Effector memory CD8-positive, alpha-beta T cell (primary cell): Measurements from ENCODE around the gene CNTFR.

Source experiments
- ATAC-seq: fragments of 150-1000 bp; cut with Tn5 transposase; replicated peaks from 2 replicates; pipeline ENCODE4 v1.10.0; 2021; ENCODE audit warnings: mild to moderate bottlenecking, moderate library complexity
- DNase-seq, 3 experiments: peaks; one replicate each; pipeline ENCODE4 v3.0.0; 2021
- H3K27ac Mint-ChIP-seq, 2 donors: one replicate each; pipeline ENCODE4 v1.8.0; 2022; ENCODE audit warnings: mild to moderate bottlenecking in 2 of 2, mixed read lengths in 2 of 2, moderate library complexity in 2 of 2
- H3K27me3 Mint-ChIP-seq, 2 donors: one replicate each; pipeline ENCODE4 v1.8.0; 2022; ENCODE audit warnings: mixed read lengths in 2 of 2
- H3K36me3 Mint-ChIP-seq: one replicate; pipeline ENCODE4 v1.8.0; 2022; ENCODE audit warnings: mild to moderate bottlenecking, moderate library complexity, mixed read lengths; ENCODE audit not compliant: insufficient read depth
- H3K4me1 Mint-ChIP-seq, 2 donors: one replicate each; pipeline ENCODE4 v1.8.0; 2022; ENCODE audit warnings: low read depth in 2 of 2, mixed read lengths in 2 of 2
- H3K4me3 Mint-ChIP-seq, 2 donors: one replicate each; pipeline ENCODE4 v1.8.0; 2022; ENCODE audit warnings: mild to moderate bottlenecking in 2 of 2, mixed read lengths in 2 of 2, moderate library complexity in 2 of 2
- H3K9me3 Mint-ChIP-seq, 2 donors: one replicate each; pipeline ENCODE4 v1.8.0; 2022; ENCODE audit warnings: mixed read lengths in 2 of 2

CNTFR gene

GRCh38 chr9:34590381-34591247 is 1.1 kb upstream of the CNTFR start:
- Mint-ChIP-seq H3K4me3 (peak overlapping the region; percentile 76 to 83), H3K9me3 (no peaks in the 10 kb centered on the region), H3K4me1 (peaks cover 24 to 27% of the 10 kb centered on the region in 2 donors), H3K36me3 (no peaks in the 10 kb centered on the region), H3K27ac (no peak overlapping the region), H3K27me3 (peaks cover 80 to 92% of the 10 kb centered on the region in 2 donors)
- DNase-seq: no peak
- no peak for ATAC-seq

GRCh38 chr9:34588671-34589635 is 571 bp downstream of the CNTFR start:
- Mint-ChIP-seq H3K27ac (no peak overlapping the region), H3K36me3 (no peaks in the 10 kb centered on the region), H3K4me3 (peak overlapping the region; percentile 40 to 74), H3K27me3 (peaks cover 88 to 97% of the 10 kb centered on the region in 2 donors), H3K9me3 (no peaks in the 10 kb centered on the region), H3K4me1 (peaks cover 24 to 27% of the 10 kb centered on the region in 2 donors)
- no peak for ATAC-seq
- no peak for DNase-seq

DNA sequence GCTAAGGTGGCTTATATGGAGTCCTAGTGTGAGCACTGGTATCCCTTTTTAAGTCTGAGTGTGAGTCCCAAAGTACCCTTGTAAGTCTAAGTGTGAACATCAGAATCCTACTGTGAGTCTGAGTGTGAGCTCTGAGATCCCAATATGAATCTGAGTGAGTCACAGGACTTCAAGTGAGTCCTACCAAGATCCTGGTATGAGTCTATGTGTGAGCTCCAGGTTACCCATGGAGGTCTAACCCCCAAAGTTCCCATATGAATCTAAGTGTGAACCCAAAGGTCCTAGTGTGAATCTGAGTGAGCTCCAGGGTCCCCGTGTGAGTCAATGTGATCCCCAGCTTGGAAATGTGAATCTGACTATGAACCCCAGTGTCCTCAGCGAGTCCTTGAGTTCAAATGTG is 2.3 kb downstream of the CNTFR start:
- H3K4me1 Mint-ChIP-seq: peaks cover 22 to 24% of the 10 kb centered on the region in 2 donors
- no peak overlapping the region for H3K27ac Mint-ChIP-seq
- H3K27me3 Mint-ChIP-seq: peaks cover 87 to 94% of the 10 kb centered on the region in 2 donors
- H3K36me3 Mint-ChIP-seq: no peaks in the 10 kb centered on the region
- DNase-seq (no peak), ATAC-seq (no peak)
- no peaks in the 10 kb centered on the region for H3K9me3 Mint-ChIP-seq
- H3K4me3 Mint-ChIP-seq: no peak overlapping the region

DNA sequence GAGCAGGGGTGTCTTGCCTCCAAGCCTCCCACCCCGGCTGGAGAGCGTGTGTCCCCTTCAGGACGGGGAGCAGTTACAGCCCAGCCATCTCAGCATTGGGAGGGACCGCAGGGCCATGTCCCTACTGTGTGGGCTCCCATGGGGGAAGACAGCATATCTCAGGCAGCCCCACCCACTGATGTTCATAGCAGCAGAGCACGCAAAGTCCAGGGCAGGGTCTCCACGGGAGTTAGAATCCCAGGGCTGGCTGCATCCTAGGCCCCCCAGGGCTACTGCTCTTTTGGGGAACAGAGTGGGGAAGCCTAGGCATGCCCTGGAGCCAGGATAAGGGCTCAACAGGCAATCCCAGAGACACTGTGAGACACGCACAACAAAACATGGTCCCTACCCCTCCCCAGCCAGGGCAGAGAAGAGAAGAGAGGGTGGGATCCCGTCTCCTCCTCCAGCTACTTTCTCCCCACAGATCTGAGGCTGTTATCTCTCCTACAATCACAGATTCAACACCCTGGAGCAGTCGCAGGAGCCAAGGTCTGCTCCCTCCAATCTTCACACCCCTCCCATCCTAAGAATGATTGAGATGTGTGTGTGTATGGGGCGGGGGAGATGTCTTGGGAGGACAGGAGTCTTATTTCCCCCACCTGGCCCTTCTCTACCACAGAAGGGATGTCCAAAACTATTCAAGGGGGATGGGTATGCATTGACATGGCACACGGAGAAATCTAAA is 3.4 kb downstream of the CNTFR start:
- Mint-ChIP-seq H3K9me3 (no peaks in the 10 kb centered on the region), H3K4me3 (no peak overlapping the region), H3K27ac (no peak overlapping the region), H3K27me3 (peaks cover 88 to 94% of the 10 kb centered on the region in 2 donors), H3K4me1 (peaks cover 16 to 18% of the 10 kb centered on the region in 2 donors), H3K36me3 (no peaks in the 10 kb centered on the region)
- DNase-seq (no peak), ATAC-seq (no peak)

DNA sequence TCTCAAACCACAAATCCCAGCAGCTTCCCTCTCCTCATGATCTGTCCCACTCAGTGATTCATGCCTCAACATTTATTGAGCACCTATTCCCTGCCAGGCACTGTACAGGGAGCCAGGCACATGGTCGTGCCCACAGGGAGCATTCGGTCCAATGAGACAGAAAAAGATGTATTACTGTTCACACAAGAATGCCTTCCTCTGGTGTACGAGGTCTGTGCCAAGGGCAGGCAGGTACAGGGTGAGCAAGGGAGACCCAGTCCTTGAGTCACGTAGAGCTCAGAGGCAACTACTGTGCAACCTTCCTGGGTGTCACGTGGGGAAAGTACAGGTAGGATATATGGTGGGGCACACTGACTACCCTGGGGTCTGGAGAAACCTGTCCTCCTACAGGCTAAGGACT is 4.6 kb downstream of the CNTFR start:
- Mint-ChIP-seq H3K27ac (no peak overlapping the region), H3K36me3 (no peaks in the 10 kb centered on the region), H3K4me1 (peaks cover 9 to 11% of the 10 kb centered on the region in 2 donors), H3K27me3 (peaks cover 89 to 94% of the 10 kb centered on the region in 2 donors), H3K9me3 (no peaks in the 10 kb centered on the region), H3K4me3 (no peak overlapping the region)
- DNase-seq: no peak
- ATAC-seq: no peak

DNA sequence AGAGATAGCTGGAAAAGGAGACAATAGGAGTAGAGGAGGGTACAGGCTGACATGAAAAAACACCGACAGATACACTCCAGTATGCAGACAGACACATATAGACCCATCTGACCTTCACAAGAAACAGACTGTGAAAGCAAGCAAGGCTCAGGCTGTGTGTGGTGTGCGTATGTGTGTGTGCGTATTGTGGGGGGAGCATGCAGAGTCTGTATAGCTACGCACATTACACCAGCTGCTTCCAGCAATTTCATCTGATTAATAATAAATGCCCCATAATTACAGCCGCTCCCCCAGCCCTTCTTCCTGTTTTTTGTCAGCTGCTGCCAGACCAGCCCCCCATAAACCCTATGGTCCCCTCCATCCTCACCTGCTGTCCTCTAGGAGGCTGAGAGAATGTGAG is 6.7 kb downstream of the CNTFR start:
- no peak overlapping the region for H3K27ac Mint-ChIP-seq
- peaks cover 0 to 3% of the 10 kb centered on the region in 2 donors for H3K4me1 Mint-ChIP-seq
- no peaks in the 10 kb centered on the region for H3K36me3 Mint-ChIP-seq
- DNase-seq (no peak), ATAC-seq (no peak)
- H3K9me3 Mint-ChIP-seq: no peaks in the 10 kb centered on the region
- no peak overlapping the region for H3K4me3 Mint-ChIP-seq
- H3K27me3 Mint-ChIP-seq: peaks cover 90 to 92% of the 10 kb centered on the region in 2 donors

DNA sequence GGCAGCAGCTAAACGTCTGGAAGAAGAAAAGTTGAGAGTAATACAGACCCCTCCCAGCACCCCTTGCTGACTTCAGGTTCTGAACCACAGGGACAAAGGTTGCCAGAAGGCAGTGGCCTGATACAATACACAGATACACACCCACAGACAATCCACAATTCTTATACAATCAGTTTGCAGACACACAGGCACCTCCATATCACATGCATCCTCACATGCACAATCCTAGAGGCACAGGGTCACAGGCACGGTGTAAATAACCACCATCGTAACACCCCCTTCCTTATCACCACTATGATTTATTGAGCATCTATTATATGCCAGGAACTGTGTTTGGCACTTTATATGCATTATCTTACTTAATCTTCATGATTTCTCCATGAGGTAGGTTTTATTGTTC is 8.2 kb downstream of the CNTFR start:
- H3K36me3 Mint-ChIP-seq: peaks cover 3% of the 10 kb centered on the region
- no peaks in the 10 kb centered on the region for H3K9me3 Mint-ChIP-seq
- ATAC-seq (no peak), DNase-seq (no peak)
- H3K4me3 Mint-ChIP-seq: no peak overlapping the region
- peaks cover 88 to 92% of the 10 kb centered on the region in 2 donors for H3K27me3 Mint-ChIP-seq
- H3K4me1 Mint-ChIP-seq: peaks cover 6 to 9% of the 10 kb centered on the region in 2 donors
- H3K27ac Mint-ChIP-seq: no peak overlapping the region

- peaks cover 86 to 92% of the 10 kb centered on the region in 2 donors for H3K27me3 Mint-ChIP-seq
- H3K4me1 Mint-ChIP-seq: peaks cover 6 to 9% of the 10 kb centered on the region in 2 donors
- no peak for ATAC-seq
- H3K36me3 Mint-ChIP-seq: peaks cover 3% of the 10 kb centered on the region
- H3K4me3 Mint-ChIP-seq: no peak overlapping the region
- DNase-seq: no peak
- H3K27ac Mint-ChIP-seq: no peak overlapping the region
- no peaks in the 10 kb centered on the region for H3K9me3 Mint-ChIP-seq
These were observed 9.2 kb downstream of the CNTFR start for GRCh38 chr9:34580358-34580757.

DNA sequence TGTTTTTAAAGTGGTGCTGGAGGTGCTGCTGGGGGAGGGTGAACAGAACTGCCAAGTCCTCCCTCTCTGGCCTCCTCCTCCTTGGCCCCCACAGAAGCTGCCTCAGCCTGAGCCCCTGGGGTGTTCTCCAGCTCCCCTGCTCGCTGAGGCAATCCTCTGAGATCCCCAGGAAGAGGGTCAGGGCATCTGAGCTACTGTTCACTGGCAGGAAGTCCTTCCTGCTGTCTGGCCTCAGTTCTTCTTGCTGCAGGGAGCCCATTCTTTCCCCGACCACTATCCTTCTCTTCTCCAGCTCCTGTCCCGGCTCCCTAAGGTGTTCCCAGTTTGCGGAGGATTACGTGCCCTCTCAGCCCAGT is 9.7 kb downstream of the CNTFR start:
- H3K4me3 Mint-ChIP-seq: no peak overlapping the region
- peaks cover 3% of the 10 kb centered on the region for H3K36me3 Mint-ChIP-seq
- ATAC-seq (no peak), DNase-seq (no peak)
- H3K4me1 Mint-ChIP-seq: peaks cover 6 to 9% of the 10 kb centered on the region in 2 donors
- H3K27ac Mint-ChIP-seq: no peak overlapping the region
- H3K27me3 Mint-ChIP-seq: peaks cover 86 to 92% of the 10 kb centered on the region in 2 donors
- no peaks in the 10 kb centered on the region for H3K9me3 Mint-ChIP-seq

GRCh38 chr9:34579104-34579807 is 10.3 kb downstream of the CNTFR start:
- Mint-ChIP-seq H3K36me3 (peaks cover 3% of the 10 kb centered on the region), H3K9me3 (no peaks in the 10 kb centered on the region), H3K4me1 (peaks cover 6 to 9% of the 10 kb centered on the region in 2 donors), H3K4me3 (no peak overlapping the region), H3K27ac (no peak overlapping the region), H3K27me3 (peaks cover 87 to 92% of the 10 kb centered on the region in 2 donors)
- no peak for DNase-seq
- ATAC-seq: no peak

- ATAC-seq: peak; percentile 36
- Mint-ChIP-seq H3K36me3 (peaks cover 3% of the 10 kb centered on the region), H3K9me3 (no peaks in the 10 kb centered on the region), H3K27me3 (peaks cover 88 to 92% of the 10 kb centered on the region in 2 donors), H3K4me3 (no peak overlapping the region), H3K27ac (no peak overlapping the region), H3K4me1 (peaks cover 6 to 9% of the 10 kb centered on the region in 2 donors)
- DNase-seq: no peak
These were observed 11.1 kb downstream of the CNTFR start for GRCh38 chr9:34578241-34579103.
